Naive thymus-derived CD4-positive, alpha-beta T cell (primary cell): ENCODE data around the gene CHMP1B. TPM values are rescaled to one million over a fixed set of nuclear protein-coding genes. Genes with fewer than 3 reads are reported as not detected.

Source experiments
- ATAC-seq: fragments of 150-1000 bp; cut with Tn5 transposase; 2 replicates; pipeline ENCODE4 v1.10.0; 2021; ENCODE audit warnings: mild to moderate bottlenecking, moderate library complexity
- CTCF ChIA-PET: fragments of 350-600 bp; sonication (Branson Sonifier 250); formaldehyde crosslinking; loops from one replicate; lab custom pipeline; 2021; ENCODE audit warnings: antibody characterized with exemption; lab: Charles Lee
- POLR2A ChIA-PET: fragments of 350-600 bp; sonication (Branson Sonifier 250); formaldehyde crosslinking; loops from one replicate; lab custom pipeline; 2021; ENCODE audit warnings: antibody characterized with exemption, inconsistent platforms; lab: Charles Lee
- DNase-seq, 9 donors: peaks; one replicate each; pipeline versions ENCODE4 v3.0.0 to v3.0.0-alpha.2; 2020 to 2022; ENCODE audit warnings: mixed read lengths in 1 of 9
- H3K27ac ChIP-seq: one replicate; pipeline ENCODE4 v1.7.0; 2013; ENCODE audit warnings: mild to moderate bottlenecking, low read depth, low read length, moderate library complexity
- H3K27me3 ChIP-seq, 2 donors: one replicate each; pipeline ENCODE4 v1.7.0; 2013; ENCODE audit warnings: low read length in 2 of 2, mild to moderate bottlenecking in 2 of 2, moderate library complexity in 2 of 2; ENCODE audit not compliant: control insufficient read depth in 2 of 2, insufficient read depth in 2 of 2
- H3K36me3 ChIP-seq, 3 experiments: 1 replicate in 2 of 3; 2 replicates in 1 of 3; pipeline ENCODE4 v1.7.0; 2013; ENCODE audit warnings: low read length in 3 of 3, mild to moderate bottlenecking in 3 of 3, moderate library complexity in 1 of 3; ENCODE audit not compliant: insufficient read depth in 3 of 3, control insufficient read depth in 2 of 3
- H3K4me1 ChIP-seq, 2 donors: one replicate each; pipeline ENCODE4 v1.7.0; 2013; ENCODE audit warnings: low read length in 2 of 2, mild to moderate bottlenecking in 2 of 2, moderate library complexity in 1 of 2; ENCODE audit not compliant: control insufficient read depth in 2 of 2, insufficient read depth in 2 of 2
- H3K4me3 ChIP-seq: 2 replicates; pipeline ENCODE4 v1.7.0; 2013; ENCODE audit warnings: mild to moderate bottlenecking, low read length
- H3K9me3 ChIP-seq, 3 experiments: 1 replicate in 2 of 3; 2 replicates in 1 of 3; pipeline ENCODE4 v1.7.0; 2013; ENCODE audit warnings: low read length in 3 of 3; ENCODE audit not compliant: control insufficient read depth in 2 of 3
- H3K27ac Mint-ChIP-seq, 9 donors: one replicate each; pipeline ENCODE4 v1.8.0; 2020 to 2022; ENCODE audit warnings: mixed read lengths in 9 of 9, mild to moderate bottlenecking in 8 of 9, moderate library complexity in 5 of 9, inconsistent platforms in 2 of 9
- H3K27me3 Mint-ChIP-seq, 5 donors: one replicate each; pipeline ENCODE4 v1.8.0; 2021 to 2022; ENCODE audit warnings: mixed read lengths in 5 of 5, mild to moderate bottlenecking in 1 of 5
- H3K36me3 Mint-ChIP-seq, 5 donors: one replicate each; pipeline ENCODE4 v1.8.0; 2020 to 2022; ENCODE audit warnings: mixed read lengths in 5 of 5, mild to moderate bottlenecking in 3 of 5, inconsistent platforms in 1 of 5
- H3K4me1 Mint-ChIP-seq, 7 donors: one replicate each; pipeline ENCODE4 v1.8.0; 2020 to 2022; ENCODE audit warnings: mixed read lengths in 7 of 7, mild to moderate bottlenecking in 3 of 7, inconsistent platforms in 1 of 7
- H3K4me3 Mint-ChIP-seq, 10 donors: one replicate each; pipeline ENCODE4 v1.8.0; 2020 to 2022; ENCODE audit warnings: mild to moderate bottlenecking in 10 of 10, mixed read lengths in 10 of 10, moderate library complexity in 6 of 10, inconsistent platforms in 2 of 10
- H3K9me3 Mint-ChIP-seq, 11 donors: one replicate each; pipeline ENCODE4 v1.8.0; 2020 to 2022; ENCODE audit warnings: mixed read lengths in 11 of 11, mild to moderate bottlenecking in 4 of 11, inconsistent platforms in 1 of 11, moderate library complexity in 1 of 11
- intact Hi-C, 2 donors: fragments of 100-400 bp; cut with micrococcal nuclease; formaldehyde crosslinking; loops; one replicate each; pipeline ENCODE4 v1.15.1; 2023
- polyA plus RNA-seq, 2 donors: library from polyadenylated mRNA; unstranded; fragments of 300-500 nt; fragmentation: Illumina TruSeq; gene quantifications; one replicate each; pipeline ENCODE4 v1.2.3, GENCODE V29; 2021
- total RNA-seq, 6 experiments: library from RNA in 5 of 6; stranded (reverse) in 5 of 6; gene quantifications; 1 replicate in 5 of 6; 2 replicates in 1 of 6; pipeline ENCODE4 v1.2.3 and lab custom pipeline; 2021 to 2026

The CHMP1B gene
- total and polyA plus RNA-seq, 7 experiments from 2014 or later = 27.2 to 115 (median 54.2) TPM

GRCh38 chr18:11809895-11810294, 41.3 kb upstream of the CHMP1B start:
- H3K4me1 Mint-ChIP-seq = peaks cover 0 to 3% (median 0%) of the 10 kb centered on the region in 7 donors
- Histone ChIP-seq H3K4me3 (no peak overlapping the region), H3K27me3 (no peaks in the 10 kb centered on the region), H3K36me3 (no peaks in the 10 kb centered on the region), H3K27ac (no peak overlapping the region), H3K4me1 (no peaks in the 10 kb centered on the region), H3K9me3 (no peaks in the 10 kb centered on the region)
- DNase-seq (no peak), ATAC-seq (no peak)
- H3K27me3 Mint-ChIP-seq = peaks cover 0 to 20% (median 6%) of the 10 kb centered on the region in 5 donors
- intact Hi-C loops = no loop called here
- ChIA-PET POLR2A (no interaction called here), CTCF (no interaction called here)
- H3K27ac Mint-ChIP-seq = no peak overlapping the region
- no peaks in the 10 kb centered on the region for H3K36me3 Mint-ChIP-seq
- H3K4me3 Mint-ChIP-seq = no peak overlapping the region
- H3K9me3 Mint-ChIP-seq = no peaks in the 10 kb centered on the region

GRCh38 chr18:11810379-11810778, 40.8 kb upstream of the CHMP1B start:
- no peaks in the 10 kb centered on the region for H3K36me3 Mint-ChIP-seq
- intact Hi-C loops = no loop called here
- POLR2A ChIA-PET = no interaction called here

GRCh38 chr18:11811009-11811408, 40.2 kb upstream of the CHMP1B start:
- ChIA-PET POLR2A (no interaction called here), CTCF (no interaction called here)
- Mint-ChIP-seq H3K4me3 (no peak overlapping the region), H3K4me1 (peaks cover 0 to 3% (median 0%) of the 10 kb centered on the region in 7 donors), H3K9me3 (no peaks in the 10 kb centered on the region), H3K27me3 (peaks cover 0 to 11% (median 3%) of the 10 kb centered on the region in 5 donors), H3K27ac (no peak overlapping the region), H3K36me3 (no peaks in the 10 kb centered on the region)
- no peak for ATAC-seq
- Histone ChIP-seq H3K27ac (no peak overlapping the region), H3K36me3 (no peaks in the 10 kb centered on the region), H3K9me3 (no peaks in the 10 kb centered on the region), H3K4me1 (no peaks in the 10 kb centered on the region), H3K27me3 (no peaks in the 10 kb centered on the region), H3K4me3 (no peak overlapping the region)
- intact Hi-C loops = no loop called here
- DNase-seq = no peak

More at GRCh38 chr18:11810379-11810778, 40.8 kb upstream of the CHMP1B start:
- DNase-seq (no peak), ATAC-seq (no peak)
- H3K27me3 ChIP-seq = no peaks in the 10 kb centered on the region
- Mint-ChIP-seq H3K27me3 (peaks cover 0 to 16% (median 6%) of the 10 kb centered on the region in 5 donors), H3K27ac (no peak overlapping the region), H3K9me3 (no peaks in the 10 kb centered on the region), H3K4me1 (peaks cover 0 to 3% (median 0%) of the 10 kb centered on the region in 7 donors), H3K4me3 (no peak overlapping the region)
- no peak overlapping the region for H3K27ac ChIP-seq
- no peaks in the 10 kb centered on the region for H3K36me3 ChIP-seq
- CTCF ChIA-PET = no interaction called here
- H3K9me3 ChIP-seq = no peaks in the 10 kb centered on the region
- H3K4me1 ChIP-seq = no peaks in the 10 kb centered on the region
- no peak overlapping the region for H3K4me3 ChIP-seq

- no peak for DNase-seq
- H3K27ac ChIP-seq = no peak overlapping the region
- no peaks in the 10 kb centered on the region for H3K4me1 ChIP-seq
- no peak for ATAC-seq
- Mint-ChIP-seq H3K4me3 (no peak overlapping the region), H3K27me3 (peaks cover 0 to 7% (median 0%) of the 10 kb centered on the region in 5 donors), H3K4me1 (no peaks in the 10 kb centered on the region), H3K9me3 (peaks cover 0 to 14% (median 0%) of the 10 kb centered on the region in 11 donors), H3K36me3 (peaks cover 0 to 3% (median 0%) of the 10 kb centered on the region in 5 donors), H3K27ac (no peak overlapping the region)
- ChIA-PET CTCF (no interaction called here), POLR2A (no interaction called here)
- H3K27me3 ChIP-seq = no peaks in the 10 kb centered on the region
- intact Hi-C loops = no loop called here
- no peaks in the 10 kb centered on the region for H3K36me3 ChIP-seq
- H3K4me3 ChIP-seq = no peak overlapping the region
- no peaks in the 10 kb centered on the region for H3K9me3 ChIP-seq
Measured at GRCh38 chr18:11817229-11817628, 34.0 kb upstream of the CHMP1B start.

- peak overlapping the region in 1 of 10 donors; percentile 16 for H3K4me3 Mint-ChIP-seq
- ATAC-seq (no peak), DNase-seq (no peak)
- Histone ChIP-seq H3K4me3 (no peak overlapping the region), H3K36me3 (no peaks in the 10 kb centered on the region), H3K9me3 (no peaks in the 10 kb centered on the region), H3K27me3 (no peaks in the 10 kb centered on the region), H3K4me1 (no peaks in the 10 kb centered on the region), H3K27ac (no peak overlapping the region)
- H3K4me1 Mint-ChIP-seq = no peaks in the 10 kb centered on the region
- peaks cover 0 to 14% (median 0%) of the 10 kb centered on the region in 11 donors for H3K9me3 Mint-ChIP-seq
- H3K27me3 Mint-ChIP-seq = peaks cover 0 to 4% (median 0%) of the 10 kb centered on the region in 5 donors
- intact Hi-C loops = no loop called here
- H3K36me3 Mint-ChIP-seq = peaks cover 0 to 3% (median 0%) of the 10 kb centered on the region in 5 donors
- no peak overlapping the region for H3K27ac Mint-ChIP-seq
- CTCF ChIA-PET = no interaction called here
- POLR2A ChIA-PET = no interaction called here
Measured at GRCh38 chr18:11818486-11819203, 32.6 kb upstream of the CHMP1B start.

GRCh38 chr18:11819938-11820337, 31.3 kb upstream of the CHMP1B start:
- ATAC-seq (no peak), DNase-seq (no peak)
- CTCF ChIA-PET = no interaction called here
- intact Hi-C loops = no loop called here
- POLR2A ChIA-PET = interaction anchor here (0.5 kb wide), 1 partner anchor 231 kb away, joined by 4 read pairs; no protein-coding TSS in a partner anchor
- no peak overlapping the region for H3K4me3 Mint-ChIP-seq
- no peaks in the 10 kb centered on the region for H3K27me3 ChIP-seq
- H3K36me3 Mint-ChIP-seq = peaks cover 0 to 3% (median 0%) of the 10 kb centered on the region in 5 donors
- H3K9me3 ChIP-seq = no peaks in the 10 kb centered on the region
- H3K9me3 Mint-ChIP-seq = peaks cover 0 to 14% (median 0%) of the 10 kb centered on the region in 11 donors
- H3K36me3 ChIP-seq = no peaks in the 10 kb centered on the region
- H3K4me3 ChIP-seq = no peak overlapping the region
- H3K27ac Mint-ChIP-seq = no peak overlapping the region
- H3K4me1 ChIP-seq = no peaks in the 10 kb centered on the region
- peaks cover 0 to 3% (median 0%) of the 10 kb centered on the region in 5 donors for H3K27me3 Mint-ChIP-seq
- no peaks in the 10 kb centered on the region for H3K4me1 Mint-ChIP-seq
- H3K27ac ChIP-seq = no peak overlapping the region

- ATAC-seq (no peak), DNase-seq (no peak)
- no peak overlapping the region for H3K4me3 Mint-ChIP-seq
- Histone ChIP-seq H3K9me3 (no peaks in the 10 kb centered on the region), H3K4me1 (no peaks in the 10 kb centered on the region), H3K4me3 (no peak overlapping the region), H3K36me3 (no peaks in the 10 kb centered on the region), H3K27me3 (no peaks in the 10 kb centered on the region), H3K27ac (no peak overlapping the region)
- no peak overlapping the region for H3K27ac Mint-ChIP-seq
- ChIA-PET CTCF (no interaction called here), POLR2A (no interaction called here)
- intact Hi-C loops = no loop called here
- H3K9me3 Mint-ChIP-seq = peaks cover 0 to 14% (median 0%) of the 10 kb centered on the region in 11 donors
- peaks cover 0 to 3% (median 0%) of the 10 kb centered on the region in 5 donors for H3K27me3 Mint-ChIP-seq
- peaks cover 0 to 3% (median 0%) of the 10 kb centered on the region in 5 donors for H3K36me3 Mint-ChIP-seq
- H3K4me1 Mint-ChIP-seq = no peaks in the 10 kb centered on the region
Measured at GRCh38 chr18:11820697-11821096, 30.5 kb upstream of the CHMP1B start.
